K562 (cell line): ENCODE measurements around the gene GOT1. TPM values are rescaled to one million over a fixed set of nuclear protein-coding genes. Genes with fewer than 3 reads are reported as not detected.

Experiments
- ATAC-seq: fragments of 200-7000 bp; cut with Tn5 transposase; 3 replicates; pipeline ENCODE4 v1.9.1; 2020; ENCODE audit warnings: moderate library complexity
- BruUV-seq: library from RNA; stranded (reverse); fragments of 400-500 nt; replicated peaks from 2 replicates; lab custom pipeline; 2021; lab: Mats Ljungman, UMichigan
- CTCF ChIA-PET: fragments of 300-600 bp; formaldehyde crosslinking; extraction: SDS; loops from one replicate; lab custom pipeline; 2021; ENCODE audit warnings: low intra/inter-chr PET ratio; lab: Yijun Ruan, JAX
- POLR2A ChIA-PET: fragments of 300-600, 350-650 bp; sonication (Branson Sonifier 250); formaldehyde crosslinking; extraction: SDS; loops from one replicate; lab custom pipeline; 2021; ENCODE audit warnings: antibody characterized with exemption, inconsistent platforms; lab: Yijun Ruan, JAX
- DNase-seq, 4 experiments: peaks; one replicate each; pipeline versions ENCODE4 v3.0.0 to v3.0.0-alpha.2; 2011 to 2018; ENCODE audit warnings: low spot score in 3 of 4, mixed read lengths in 3 of 4; ENCODE audit errors: extremely low read depth in 1 of 4
- FAIRE-seq: peaks from 2 replicates; lab custom pipeline; 2011; peaks lifted over from hg19 to GRCh38; lab: Jason Lieb, UNC
- H2AFZ ChIP-seq: 2 replicates; pipeline ENCODE4 v1.6.0; 2011; ENCODE audit warnings: low read depth, low read length, control low read depth, inconsistent platforms
- H3K27ac ChIP-seq: fragments of 200-600 bp; 3 replicates; pipeline ENCODE4 v1.8.0; 2011; ENCODE audit warnings: low read depth, mild to moderate bottlenecking, control low read depth, inconsistent platforms, low read length, moderate library complexity, mixed read lengths; ENCODE audit errors: extremely low read depth
- H3K27me3 ChIP-seq, 2 experiments: fragments of 300-600 bp in 1 of 2; 2 replicates in 1 of 2; 3 replicates in 1 of 2; pipeline versions ENCODE4 v1.6.0 to v1.8.0; 2011; ENCODE audit warnings: inconsistent platforms in 2 of 2, low read length in 2 of 2, mild to moderate bottlenecking in 1 of 2, mixed read lengths in 1 of 2, moderate library complexity in 1 of 2; ENCODE audit not compliant: control insufficient read depth in 2 of 2, insufficient read depth in 2 of 2
- H3K36me3 ChIP-seq: fragments of 300-600 bp; 3 replicates; pipeline ENCODE4 v1.8.0; 2011; ENCODE audit warnings: mild to moderate bottlenecking, low read length, inconsistent platforms; ENCODE audit not compliant: control insufficient read depth, insufficient read depth
- H3K4me1 ChIP-seq, 2 experiments: fragments of 200-600 bp in 1 of 2; replicated peaks in 1 of 2; 2 replicates in 1 of 2; 3 replicates in 1 of 2; pipeline versions ENCODE4 v1.5.1 to v1.8.0; 2011; ENCODE audit warnings: inconsistent platforms in 2 of 2, low read length in 2 of 2, mild to moderate bottlenecking in 1 of 2, mixed read lengths in 1 of 2, moderate library complexity in 1 of 2; ENCODE audit not compliant: control insufficient read depth in 2 of 2, insufficient read depth in 2 of 2
- H3K4me2 ChIP-seq: 2 replicates; pipeline ENCODE4 v1.6.1; 2011; ENCODE audit warnings: low read length, control low read depth, inconsistent platforms, mixed read lengths; ENCODE audit not compliant: insufficient read depth
- H3K4me3 ChIP-seq: fragments of 200-600 bp; sonication (generic), shearing (Covaris generic); 2 replicates; pipeline ENCODE4 v1.5.1; 2016; ENCODE audit warnings: control low read depth, inconsistent platforms
- H3K79me2 ChIP-seq: fragments of 200-600 bp; 3 replicates; pipeline ENCODE4 v1.8.0; 2011; ENCODE audit warnings: low read length, inconsistent platforms; ENCODE audit not compliant: control insufficient read depth, insufficient read depth
- H3K9ac ChIP-seq, 2 experiments: 2 replicates each; pipeline versions ENCODE4 v1.6.0 to v1.6.1; 2011; ENCODE audit warnings: low read depth in 2 of 2, low read length in 2 of 2, control low read depth in 1 of 2, inconsistent platforms in 1 of 2, mild to moderate bottlenecking in 1 of 2, mixed read lengths in 1 of 2; ENCODE audit not compliant: insufficient read depth in 1 of 2
- H3K9me1 ChIP-seq: one replicate; pipeline ENCODE4 v1.6.0; 2011; ENCODE audit warnings: inconsistent platforms, mild to moderate bottlenecking, low read length, moderate library complexity; ENCODE audit not compliant: control insufficient read depth, insufficient read depth
- H3K9me3 ChIP-seq: replicated peaks from 2 replicates; pipeline ENCODE4 v1.5.1; 2011; ENCODE audit warnings: low read depth, low read length, inconsistent platforms; ENCODE audit not compliant: control insufficient read depth, insufficient read depth
- H4K20me1 ChIP-seq: replicated peaks from 2 replicates; pipeline ENCODE4 v1.6.1; 2011; ENCODE audit warnings: low read length, inconsistent platforms, mixed read lengths; ENCODE audit not compliant: control insufficient read depth, insufficient read depth
- ATF3 ChIP-seq, 2 experiments: fragments of 450-650 bp in 1 of 2; sonication (generic) in 1 of 2; formaldehyde crosslinking in 1 of 2; IDR thresholded peaks in 1 of 2; conservative IDR thresholded peaks in 1 of 2; 2 replicates each; pipeline versions ENCODE4 v1.6.1 to v1.8.1; 2016 to 2023; ENCODE audit warnings: mild to moderate bottlenecking in 2 of 2, moderate library complexity in 2 of 2, inconsistent platforms in 1 of 2, missing genetic modification reagents in 1 of 2
- COPS2 ChIP-seq: fragments of 450-650 bp; conservative IDR thresholded peaks from 2 replicates; pipeline ENCODE4 v1.6.1; 2016; ENCODE audit warnings: mild to moderate bottlenecking, moderate library complexity
- ELK3 ChIP-seq: fragments of 450-650 bp; formaldehyde crosslinking; IDR thresholded peaks from 2 replicates; pipeline ENCODE4 v1.4.0; 2020; ENCODE audit warnings: mild to moderate bottlenecking
- HES1 ChIP-seq: fragments of 450-650 bp; IDR thresholded peaks from 2 replicates; pipeline ENCODE4 v1.6.1; 2016; ENCODE audit warnings: low read depth, mild to moderate bottlenecking, moderate library complexity
- MLLT1 ChIP-seq, 2 experiments: fragments of 450-650 bp; IDR thresholded peaks; 2 replicates each; pipeline ENCODE4 v1.6.1; 2016
- SRSF7 ChIP-seq: fragments of 200-400 bp; formaldehyde crosslinking; optimal IDR thresholded peaks from 2 replicates; pipeline ENCODE3; 2017; ENCODE audit warnings: mild to moderate bottlenecking, low read depth, low read length
- U2AF2 ChIP-seq: fragments of 200-400 bp; formaldehyde crosslinking; optimal IDR thresholded peaks from 2 replicates; pipeline ENCODE3; 2017; ENCODE audit warnings: low read depth, mild to moderate bottlenecking, low read length
- ZBTB34 ChIP-seq: fragments of 250-450 bp; sonication (Bioruptor Pico); IDR thresholded peaks from 2 replicates; pipeline ENCODE4 v1.8.0; 2021; ENCODE audit warnings: mild to moderate bottlenecking, moderate library complexity
- ZNF518B ChIP-seq: fragments of 250-450 bp; sonication (Bioruptor Pico); IDR thresholded peaks from 2 replicates; pipeline ENCODE4 v1.5.0; 2021; ENCODE audit warnings: mild to moderate bottlenecking, moderate library complexity
- ZNF639 ChIP-seq, 2 experiments: fragments of 200-800 bp in 1 of 2; sonication (Bioruptor generic) in 1 of 2; sonication (generic) in 1 of 2; formaldehyde crosslinking in 1 of 2; IDR thresholded peaks in 1 of 2; conservative IDR thresholded peaks in 1 of 2; 2 replicates each; pipeline versions ENCODE4 v1.5.0 to v1.6.1; 2016 to 2020; ENCODE audit warnings: missing compliant biosample characterization in 1 of 2, missing genetic modification characterization in 1 of 2, missing genetic modification reagents in 1 of 2
- WGBS: fragments of 100-300 bp; shearing (Covaris generic); methylation state at CpG from one replicate; pipeline ENCODE4 v1.1.6; 2016; ENCODE audit warnings: low coverage, mixed read lengths; ENCODE audit not compliant: insufficient coverage; ENCODE audit errors: missing lambda C conversion rate; 5-methylcytosine and 5-hydroxymethylcytosine counted together
- in situ Hi-C: fragments of 300-500 bp; cut with MboI; formaldehyde crosslinking; loops from 4 replicates; pipeline ENCODE4 v1.15.0; 2018; ENCODE audit warnings: inconsistent platforms, mixed read lengths
- intact Hi-C: fragments of 100-400 bp; cut with micrococcal nuclease; formaldehyde crosslinking; loops from 2 replicates; pipeline ENCODE4 v1.14.2; 2022
- polyA plus RNA-seq, 8 experiments: library from polyadenylated mRNA; depleted of rRNA in 4 of 8; stranded (reverse) in 5 of 8; unstranded in 3 of 8; fragments of >200 nt; fragmentation: Nextera tagmentation in 2 of 8; fragmentation: Illumina TruSeq in 1 of 8; extraction: Ambion mirVana in 2 of 8; extraction: Trizol in 1 of 8; gene quantifications; 2 replicates each; pipeline versions ENCODE4 v1.2.1 to v1.2.3, GENCODE V29; 2011 to 2014; ENCODE audit warnings: inconsistent platforms in 1 of 8, missing spikeins in 1 of 8
- total RNA-seq, 7 experiments: library from RNA; depleted of rRNA in 6 of 7; stranded (reverse); fragments of >200 nt in 6 of 7; fragmentation: Illumina TruSeq in 2 of 7; extraction: Trizol in 2 of 7; gene quantifications; 2 replicates each; pipeline versions ENCODE4 v1.2.1 to v1.2.3, GENCODE V29; 2011 to 2021; ENCODE audit warnings: low replicate concordance in 1 of 7

The GOT1 gene
- total and polyA plus RNA-seq, 9 of the 15 experiments (the other 6 are each of a cell fraction or from before 2014, with no cell fraction given), result 55.7 to 166 (median 75.4) TPM

- no peaks in the 10 kb centered on the region for H3K36me3 ChIP-seq
- 0% methylated on average over 1 of the region's 1 CpG for WGBS
- intact Hi-C loops (no loop called here), in situ Hi-C loops (no loop called here)
- no peaks in the 10 kb centered on the region for H3K4me1 ChIP-seq
- no peaks in the 10 kb centered on the region for H3K9me1 ChIP-seq
- H4K20me1 ChIP-seq, result no peaks in the 10 kb centered on the region
- peaks cover 0 to 6% of the 10 kb centered on the region in 2 experiments; a peak in 3 of 5 replicates for H3K27me3 ChIP-seq
- no peak for FAIRE-seq
- H3K27ac ChIP-seq, result no peak overlapping the region
- no peak for DNase-seq
- H3K9me3 ChIP-seq, result no peaks in the 10 kb centered on the region
- no peak overlapping the region for H2AFZ ChIP-seq
- H3K9ac ChIP-seq, result no peak overlapping the region
- no peak overlapping the region for H3K4me2 ChIP-seq
- ChIA-PET POLR2A (interaction anchor here (0.6 kb wide), 1 partner anchor 75 kb away, joined by 3 read pairs; no protein-coding TSS in a partner anchor), CTCF (no interaction called here)
- no TSS peak for BruUV-seq
- no peak for ATAC-seq
- no peaks in the 10 kb centered on the region for H3K79me2 ChIP-seq
- no peak overlapping the region for H3K4me3 ChIP-seq
- TF ChIP-seq ZBTB34 (CRISPR knock-in tag) (no peak), ZNF518B (CRISPR knock-in tag) (no peak), ATF3 (IDR thresholded peaks at IDR 0.05) (no peak), ATF3 (CRISPR knock-in tag; conservative IDR thresholded peaks at IDR 0.05) (no peak), COPS2 (no peak), ELK3 (CRISPR knock-in tag) (no peak), U2AF2 (no peak), MLLT1 (IDR thresholded peaks at IDR 0.05) (no peak), SRSF7 (no peak), ZNF639 (CRISPR knock-in tag; conservative IDR thresholded peaks at IDR 0.05 in 1 of 2, IDR thresholded peaks at IDR 0.05 in 1 of 2) (no peak), HES1 (no peak)
Observed at GRCh38 chr10:99353182-99353581, 77.2 kb downstream of the GOT1 start.
